NT2/D1 (cell line): Measurements from ENCODE around the gene MGAT4C.

Source experiments
- SUZ12 ChIP-seq: IDR thresholded peaks from 2 replicates; pipeline ENCODE4 v1.6.1; 2011; ENCODE audit not compliant: insufficient read length, insufficient read depth; ENCODE audit errors: extremely low read depth
- YY1 ChIP-seq: IDR thresholded peaks from 2 replicates; pipeline ENCODE4 v1.6.1; 2011; ENCODE audit not compliant: insufficient read length, insufficient read depth
- ZNF274 ChIP-seq: IDR thresholded peaks from 2 replicates; pipeline ENCODE4 v1.6.1; 2011; ENCODE audit warnings: mild to moderate bottlenecking, low read depth, low read length

DNA sequence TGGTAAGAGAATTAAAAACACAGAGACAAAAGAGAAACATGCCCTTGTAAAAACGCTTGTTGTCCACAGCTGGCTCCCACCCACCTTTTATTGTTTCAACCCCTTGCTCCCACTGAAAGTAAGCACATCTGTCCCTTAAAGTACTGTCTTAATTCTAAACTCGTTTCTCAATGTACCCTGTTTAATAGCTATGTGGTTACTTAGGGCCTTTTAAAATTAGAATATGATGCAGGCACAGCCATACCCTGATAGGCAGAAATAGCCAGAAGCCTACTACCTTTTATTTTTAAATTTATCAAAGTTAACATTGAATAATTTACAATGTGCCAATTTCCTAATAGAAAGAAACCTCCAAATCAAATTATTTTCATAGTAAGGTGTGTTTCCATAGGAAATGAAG is 4.0 kb upstream of the MGAT4C start:
- no peak for TF ChIP-seq ZNF274
- no peak for TF ChIP-seq YY1
- TF ChIP-seq SUZ12, result no peak
